RWPE2 (cell line): ENCODE data around the gene MYO10.

Experiments used
- ATAC-seq: fragments of 200-7000 bp; cut with Tn5 transposase; 3 replicates; pipeline ENCODE4 v1.9.1; 2021; ENCODE audit warnings: low read depth
- DNase-seq: peaks from one replicate; pipeline ENCODE4 v3.0.0-alpha.2; 2020; ENCODE audit warnings: low spot score
- H3K27ac ChIP-seq: fragments of 450-650 bp; 2 replicates; pipeline ENCODE4 v1.5.1; 2017; ENCODE audit warnings: mild to moderate bottlenecking; ENCODE audit not compliant: poor library complexity, severe bottlenecking
- H3K27me3 ChIP-seq: fragments of 250-450 bp; sonication (Bioruptor Pico); 2 replicates; pipeline ENCODE4 v1.5.1; 2021; ENCODE audit warnings: mild to moderate bottlenecking, moderate library complexity; ENCODE audit not compliant: insufficient read depth, poor library complexity, severe bottlenecking
- H3K36me3 ChIP-seq: fragments of 250-450 bp; sonication (Bioruptor Pico); 2 replicates; pipeline ENCODE4 v1.5.1; 2020; ENCODE audit warnings: low read depth, mild to moderate bottlenecking, moderate library complexity
- H3K4me1 ChIP-seq: fragments of 250-450 bp; sonication (Bioruptor Pico); 2 replicates; pipeline ENCODE4 v1.5.1; 2021; ENCODE audit warnings: mild to moderate bottlenecking, moderate library complexity; ENCODE audit not compliant: insufficient read depth, poor library complexity, severe bottlenecking
- H3K4me3 ChIP-seq: fragments of 250-450 bp; sonication (Bioruptor Pico); 2 replicates; pipeline ENCODE4 v1.5.1; 2021; ENCODE audit warnings: mild to moderate bottlenecking, moderate library complexity; ENCODE audit not compliant: severe bottlenecking
- H3K9me3 ChIP-seq: fragments of 250-450 bp; sonication (Bioruptor Pico); 2 replicates; pipeline ENCODE4 v1.5.1; 2021; ENCODE audit warnings: mild to moderate bottlenecking, moderate library complexity; ENCODE audit not compliant: severe bottlenecking
- TF ChIP-seq, protein P1 (sequence below): fragments of 450-650 bp; IDR thresholded peaks from one replicate; pipeline ENCODE4 v1.5.1; 2017; ENCODE audit warnings: mild to moderate bottlenecking, moderate library complexity; ENCODE audit not compliant: poor library complexity, severe bottlenecking

The MYO10 gene

GRCh38 chr5:16812448-16812847 is 123.6 kb downstream of the MYO10 start:
- no peaks in the 10 kb centered on the region for H3K9me3 ChIP-seq
- TF ChIP-seq, protein P1, sequence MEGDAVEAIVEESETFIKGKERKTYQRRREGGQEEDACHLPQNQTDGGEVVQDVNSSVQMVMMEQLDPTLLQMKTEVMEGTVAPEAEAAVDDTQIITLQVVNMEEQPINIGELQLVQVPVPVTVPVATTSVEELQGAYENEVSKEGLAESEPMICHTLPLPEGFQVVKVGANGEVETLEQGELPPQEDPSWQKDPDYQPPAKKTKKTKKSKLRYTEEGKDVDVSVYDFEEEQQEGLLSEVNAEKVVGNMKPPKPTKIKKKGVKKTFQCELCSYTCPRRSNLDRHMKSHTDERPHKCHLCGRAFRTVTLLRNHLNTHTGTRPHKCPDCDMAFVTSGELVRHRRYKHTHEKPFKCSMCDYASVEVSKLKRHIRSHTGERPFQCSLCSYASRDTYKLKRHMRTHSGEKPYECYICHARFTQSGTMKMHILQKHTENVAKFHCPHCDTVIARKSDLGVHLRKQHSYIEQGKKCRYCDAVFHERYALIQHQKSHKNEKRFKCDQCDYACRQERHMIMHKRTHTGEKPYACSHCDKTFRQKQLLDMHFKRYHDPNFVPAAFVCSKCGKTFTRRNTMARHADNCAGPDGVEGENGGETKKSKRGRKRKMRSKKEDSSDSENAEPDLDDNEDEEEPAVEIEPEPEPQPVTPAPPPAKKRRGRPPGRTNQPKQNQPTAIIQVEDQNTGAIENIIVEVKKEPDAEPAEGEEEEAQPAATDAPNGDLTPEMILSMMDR: no peak
- no peaks in the 10 kb centered on the region for H3K27me3 ChIP-seq
- H3K4me3 ChIP-seq: no peak overlapping the region
- H3K36me3 ChIP-seq: peaks cover 23% of the 10 kb centered on the region
- ATAC-seq (no peak), DNase-seq (no peak)
- peaks cover 27% of the 10 kb centered on the region for H3K4me1 ChIP-seq
- no peak overlapping the region for H3K27ac ChIP-seq

DNA sequence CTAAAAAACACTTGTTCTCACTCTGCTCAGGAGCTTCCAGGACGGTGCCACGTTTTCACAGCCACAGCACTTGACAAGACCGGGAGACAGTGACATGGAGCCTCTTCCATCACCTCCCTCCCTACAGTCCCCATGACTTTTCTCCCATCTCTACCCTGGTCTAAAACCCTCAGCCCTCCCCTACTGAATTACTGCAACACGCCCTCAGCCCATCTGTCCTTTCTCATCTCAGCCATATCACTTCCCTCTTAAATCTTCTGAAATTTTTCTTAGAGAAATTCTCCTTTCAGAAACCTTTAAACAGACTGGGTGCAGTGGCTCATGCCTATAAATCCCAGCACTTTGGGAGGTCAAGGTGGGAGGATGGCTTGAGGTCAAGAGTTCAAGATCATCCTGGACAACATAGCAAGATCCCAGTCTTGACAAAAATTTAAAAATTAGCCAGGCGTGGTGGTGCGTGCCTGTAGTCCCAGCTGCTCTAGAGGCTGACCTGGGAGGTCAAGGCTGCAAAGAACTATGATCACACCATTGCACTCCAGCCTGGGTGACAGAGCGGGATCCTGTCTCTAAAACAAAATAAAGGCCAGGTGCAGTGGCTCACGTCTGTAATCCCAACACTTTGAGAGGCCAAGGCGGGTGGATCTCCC is 125.8 kb downstream of the MYO10 start:
- H3K4me3 ChIP-seq: no peak overlapping the region
- H3K36me3 ChIP-seq: peaks cover 11% of the 10 kb centered on the region
- TF ChIP-seq, protein P1: no peak

DNA sequence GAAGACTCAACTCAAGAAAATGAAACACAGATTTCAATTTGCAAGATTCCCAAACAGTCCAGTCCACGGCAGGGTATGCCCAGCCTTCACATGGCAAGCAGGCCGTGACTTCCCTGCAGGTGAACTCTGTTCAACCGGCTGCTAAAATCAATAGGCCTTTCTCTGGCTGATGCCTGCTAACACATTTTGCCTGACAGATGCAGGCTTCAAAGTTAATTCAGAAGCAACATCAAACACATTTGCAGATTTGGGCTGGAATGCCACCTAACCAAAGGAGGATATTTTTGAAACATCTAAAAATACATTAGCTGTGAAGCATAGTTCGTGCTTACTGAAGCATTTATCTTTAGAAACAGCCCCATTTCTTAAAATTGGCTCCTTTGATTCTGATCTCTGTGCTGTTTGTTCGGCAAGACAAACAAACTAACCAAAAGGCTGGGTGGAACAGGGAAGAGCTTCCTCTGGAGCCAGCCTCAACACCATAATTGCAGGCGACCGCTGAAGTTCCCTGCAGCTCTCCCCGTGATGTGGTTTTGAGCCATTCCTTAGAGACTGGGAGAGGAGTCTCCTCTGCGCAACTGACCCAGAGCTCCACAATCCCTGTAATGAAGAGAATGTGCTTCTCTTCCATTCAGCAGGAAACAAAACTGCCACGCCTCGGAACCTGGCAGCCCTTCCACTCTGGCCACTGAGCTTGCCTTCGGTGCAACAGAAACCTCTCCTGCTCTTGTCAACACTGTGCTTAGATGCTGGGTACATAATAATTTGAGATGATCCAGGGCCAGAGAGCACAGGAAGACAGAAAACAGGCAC is 126.5 kb downstream of the MYO10 start:
- Histone ChIP-seq H3K4me3 (no peak overlapping the region), H3K27ac (peak overlapping the region; percentile 6), H3K4me1 (peaks cover 19% of the 10 kb centered on the region), H3K27me3 (no peaks in the 10 kb centered on the region), H3K36me3 (peaks cover 4% of the 10 kb centered on the region), H3K9me3 (no peaks in the 10 kb centered on the region)
- TF ChIP-seq, protein P1: no peak
- no peak; the same call in 2 of the 3 replicates for ATAC-seq
- no peak for DNase-seq

More for the DNA sequence above, 125.8 kb downstream of the MYO10 start:
- Histone ChIP-seq H3K9me3 (no peaks in the 10 kb centered on the region), H3K4me1 (peaks cover 23% of the 10 kb centered on the region), H3K27me3 (no peaks in the 10 kb centered on the region), H3K27ac (peak overlapping the region; percentile 6)
- ATAC-seq (no peak), DNase-seq (no peak)

DNA sequence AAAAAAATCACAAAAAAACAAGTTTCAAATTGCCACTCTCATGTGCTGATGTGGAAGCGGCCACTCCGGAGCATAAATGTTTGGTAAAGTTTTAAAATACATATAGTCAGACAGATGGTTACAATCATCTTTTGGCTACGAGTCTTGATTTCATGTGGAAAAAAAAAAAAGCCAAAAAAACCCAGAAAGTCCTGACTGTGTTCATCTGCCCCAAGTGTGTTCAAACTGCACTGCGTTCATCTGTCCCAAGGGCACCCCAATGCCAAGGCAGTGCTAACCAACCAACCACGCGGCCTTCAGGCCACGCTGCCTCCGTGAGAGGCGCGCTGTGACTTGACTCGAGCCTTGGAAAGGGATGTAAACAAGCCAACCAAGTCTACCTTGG is 127.1 kb downstream of the MYO10 start:
- Histone ChIP-seq H3K27me3 (no peaks in the 10 kb centered on the region), H3K27ac (no peak overlapping the region), H3K9me3 (no peaks in the 10 kb centered on the region), H3K4me3 (no peak overlapping the region), H3K4me1 (peaks cover 19% of the 10 kb centered on the region), H3K36me3 (no peaks in the 10 kb centered on the region)
- ATAC-seq (no peak), DNase-seq (no peak)
- TF ChIP-seq, protein P1: no peak

DNA sequence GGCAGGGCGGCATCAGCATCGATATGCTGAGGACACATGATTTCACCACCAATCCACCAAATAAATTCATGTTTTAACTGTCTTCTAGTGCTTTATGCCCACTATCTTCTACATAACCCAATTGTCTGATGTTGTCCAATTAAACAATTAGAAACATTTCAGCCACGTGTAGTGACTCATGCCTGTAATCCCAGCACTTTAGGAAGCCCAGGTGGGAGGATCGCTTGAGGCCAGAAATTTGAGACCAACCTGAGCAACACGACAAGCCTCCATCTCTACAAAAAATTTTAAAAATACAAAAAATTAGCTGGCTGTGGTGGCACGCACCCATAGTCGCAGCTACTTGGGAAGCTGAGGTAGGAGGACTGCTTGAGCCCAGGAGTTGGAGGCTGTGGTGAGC is 128.1 kb downstream of the MYO10 start:
- ATAC-seq: peak; percentile 70
- no peaks in the 10 kb centered on the region for H3K9me3 ChIP-seq
- H3K4me3 ChIP-seq: no peak overlapping the region
- TF ChIP-seq, protein P1: no peak
- DNase-seq: no peak
- no peaks in the 10 kb centered on the region for H3K27me3 ChIP-seq
- no peak overlapping the region for H3K27ac ChIP-seq
- H3K36me3 ChIP-seq: no peaks in the 10 kb centered on the region
- peaks cover 19% of the 10 kb centered on the region for H3K4me1 ChIP-seq
